GM12878 (cell line): ENCODE measurements around the gene SCYGR5. TPM values are rescaled to one million over a fixed set of nuclear protein-coding genes. Genes with fewer than 3 reads are reported as not detected.

ENCODE experiments used
- ATAC-seq: fragments of 200-7000 bp; cut with Tn5 transposase; 3 replicates; pipeline ENCODE4 v1.9.1; 2020; ENCODE audit warnings: mild to moderate bottlenecking, moderate library complexity
- BruUV-seq: library from RNA; stranded (reverse); fragments of 400-500 nt; replicated peaks from 2 replicates; lab custom pipeline; 2021; lab: Mats Ljungman, UMichigan
- CTCF ChIA-PET: fragments of 300-600 bp; sonication (Branson Sonifier 250); formaldehyde crosslinking; extraction: SDS; loops from one replicate; lab custom pipeline; 2021; ENCODE audit warnings: inconsistent platforms; lab: Yijun Ruan, JAX
- POLR2A ChIA-PET: fragments of 350-600 bp; formaldehyde crosslinking; extraction: SDS; loops from one replicate; lab custom pipeline; 2021; ENCODE audit warnings: inconsistent platforms; lab: Charles Lee
- RAD21 ChIA-PET: fragments of 300-600 bp; sonication (Branson Sonifier 250); formaldehyde crosslinking; loops from one replicate; lab custom pipeline; 2023; ENCODE audit warnings: antibody characterized with exemption; ENCODE audit not compliant: unreplicated experiment; lab: Charles Lee
- SMC1A ChIA-PET: fragments of 300-600 bp; sonication (Branson Sonifier 250); formaldehyde crosslinking; loops from one replicate; lab custom pipeline; 2023; ENCODE audit not compliant: unreplicated experiment, uncharacterized antibody; lab: Charles Lee
- DNase-seq: peaks from one replicate; pipeline ENCODE4 v3.0.0-alpha.2; 2011; ENCODE audit warnings: low read depth, low spot score
- FAIRE-seq: peaks from 3 replicates; lab custom pipeline; 2011; peaks lifted over from hg19 to GRCh38; lab: Jason Lieb, UNC
- H2AFZ ChIP-seq: 2 replicates; pipeline ENCODE4 v1.6.0; 2011; ENCODE audit warnings: low read depth, low read length, control low read depth; ENCODE audit not compliant: control insufficient read depth
- H3K27ac ChIP-seq: 2 replicates; pipeline ENCODE4 v1.5.1; 2011; ENCODE audit warnings: control low read depth; ENCODE audit not compliant: control insufficient read depth, insufficient read depth
- H3K27me3 ChIP-seq, 2 experiments: replicated peaks in 1 of 2; 2 replicates each; pipeline versions ENCODE4 v1.6.0 to v1.6.1; 2011; ENCODE audit warnings: low read length in 1 of 2; ENCODE audit not compliant: control insufficient read depth in 2 of 2, insufficient read depth in 2 of 2
- H3K36me3 ChIP-seq, 2 experiments: 2 replicates each; pipeline ENCODE4 v1.5.1; 2011; ENCODE audit warnings: low read length in 1 of 2; ENCODE audit not compliant: control insufficient read depth in 2 of 2, insufficient read depth in 2 of 2
- H3K4me1 ChIP-seq: 2 replicates; pipeline ENCODE4 v1.6.1; 2011; ENCODE audit warnings: mild to moderate bottlenecking, low read length, moderate library complexity, mixed read lengths; ENCODE audit not compliant: control insufficient read depth, insufficient read depth
- H3K4me2 ChIP-seq: 2 replicates; pipeline ENCODE4 v1.6.0; 2011; ENCODE audit warnings: control low read depth; ENCODE audit not compliant: control insufficient read depth, insufficient read depth
- H3K4me3 ChIP-seq: fragments of 200-600 bp; sonication (generic); 2 replicates; pipeline ENCODE4 v1.5.1; 2016
- H3K79me2 ChIP-seq: 2 replicates; pipeline ENCODE4 v1.6.0; 2011; ENCODE audit warnings: low read length; ENCODE audit not compliant: control insufficient read depth, insufficient read depth
- H3K9ac ChIP-seq: 2 replicates; pipeline ENCODE4 v1.8.0; 2011; ENCODE audit warnings: low read length, control low read depth, mixed read lengths; ENCODE audit not compliant: control insufficient read depth, insufficient read depth
- H3K9me3 ChIP-seq: replicated peaks from 3 replicates; pipeline ENCODE4 v1.5.1; 2011; ENCODE audit warnings: mild to moderate bottlenecking, low read length; ENCODE audit not compliant: control insufficient read depth, insufficient read depth
- H4K20me1 ChIP-seq: 2 replicates; pipeline ENCODE4 v1.6.0; 2011; ENCODE audit not compliant: control insufficient read depth, insufficient read depth
- CHD2 ChIP-seq: IDR thresholded peaks from 2 replicates; pipeline ENCODE4 v1.6.1; 2011; ENCODE audit warnings: low read depth, low read length, improper control_type of control experiment, borderline replicate concordance
- ETV6 ChIP-seq, 2 experiments: fragments of 450-650 bp in 1 of 2; IDR thresholded peaks in 1 of 2; conservative IDR thresholded peaks in 1 of 2; 2 replicates each; pipeline ENCODE4 v1.6.1; 2014; ENCODE audit warnings: antibody characterized with exemption in 1 of 2, borderline replicate concordance in 1 of 2, low read depth in 1 of 2, mild to moderate bottlenecking in 1 of 2, moderate library complexity in 1 of 2
- FOXM1 ChIP-seq: IDR thresholded peaks from 2 replicates; pipeline ENCODE4 v1.6.1; 2012; ENCODE audit warnings: low read depth, mild to moderate bottlenecking, inconsistent platforms, low read length, moderate library complexity
- HCFC1 ChIP-seq: fragments of 150-350 bp; IDR thresholded peaks from 2 replicates; pipeline ENCODE4 v1.6.1; 2014; ENCODE audit warnings: low read length
- HDAC2 ChIP-seq: fragments of 200-600 bp; sonication (generic); IDR thresholded peaks from 2 replicates; pipeline ENCODE4 v1.6.1; 2017
- IKZF1 ChIP-seq: fragments of 450-650 bp; conservative IDR thresholded peaks from 2 replicates; pipeline ENCODE4 v1.6.1; 2017; ENCODE audit warnings: antibody characterized with exemption, mild to moderate bottlenecking
- NR2F1 ChIP-seq: fragments of 450-650 bp; conservative IDR thresholded peaks from 2 replicates; pipeline ENCODE4 v1.6.1; 2017; ENCODE audit warnings: mild to moderate bottlenecking
- POLR2AphosphoS2 ChIP-seq: IDR thresholded peaks from 2 replicates; pipeline ENCODE4 v1.6.1; 2011; ENCODE audit warnings: low read depth, mild to moderate bottlenecking, low read length, improper control_type of control experiment, moderate library complexity
- SIN3A ChIP-seq: IDR thresholded peaks from 2 replicates; pipeline ENCODE4 v1.6.1; 2012; ENCODE audit warnings: low read depth, low read length, improper control_type of control experiment
- SPI1 ChIP-seq: IDR thresholded peaks from 2 replicates; pipeline ENCODE4 v1.6.1; 2011; ENCODE audit warnings: low read depth, mild to moderate bottlenecking, low read length, moderate library complexity, borderline replicate concordance; ENCODE audit not compliant: insufficient read depth
- TARDBP ChIP-seq: IDR thresholded peaks from 2 replicates; pipeline ENCODE4 v1.6.1; 2016; ENCODE audit warnings: borderline replicate concordance
- TCF12 ChIP-seq: IDR thresholded peaks from 2 replicates; pipeline ENCODE4 v1.6.1; 2011; ENCODE audit warnings: low read depth, mild to moderate bottlenecking, low read length
- ZSCAN29 ChIP-seq: fragments of 450-650 bp; IDR thresholded peaks from 2 replicates; pipeline ENCODE4 v1.6.1; 2017; ENCODE audit warnings: mild to moderate bottlenecking, moderate library complexity
- WGBS: methylation state at CpG from one replicate; pipeline ENCODE4 v1.1.6; 2016; ENCODE audit warnings: low lambda C conversion rate; ENCODE audit not compliant: insufficient replicate concordance, insufficient coverage; ENCODE audit errors: missing lambda C conversion rate; 5-methylcytosine and 5-hydroxymethylcytosine counted together
- in situ Hi-C: fragments of 300-500 bp; cut with MboI; formaldehyde crosslinking; loops from 9 replicates; pipeline ENCODE4 v1.14.3; 2018; ENCODE audit warnings: mixed read lengths
- intact Hi-C: fragments of 100-400 bp; cut with micrococcal nuclease; formaldehyde crosslinking; loops from one replicate; pipeline ENCODE4 v1.14.2; 2022; ENCODE audit not compliant: unreplicated experiment
- polyA plus RNA-seq, 11 experiments: library from polyadenylated mRNA; depleted of rRNA in 4 of 11; unstranded in 6 of 11; stranded (reverse) in 5 of 11; fragments of >200 nt; fragmentation: Nextera tagmentation in 4 of 11; fragmentation: Illumina TruSeq in 1 of 11; extraction: Ambion mirVana in 4 of 11; extraction: Trizol in 1 of 11; gene quantifications; 1 replicate in 1 of 11; 2 replicates in 10 of 11; pipeline versions ENCODE4 v1.2.1 to v1.2.3, GENCODE V29; 2011 to 2016; ENCODE audit warnings: inconsistent platforms in 2 of 11, missing spikeins in 2 of 11, low read depth in 1 of 11
- total RNA-seq, 4 experiments: library from RNA; depleted of rRNA in 3 of 4; stranded (reverse); fragments of >200 nt in 3 of 4; fragmentation: Illumina TruSeq in 1 of 4; extraction: Trizol in 1 of 4; gene quantifications; 2 replicates each; pipeline versions ENCODE4 v1.2.1 to v1.2.3, GENCODE V29; 2013 to 2021
- TF ChIP-seq, protein P1 (sequence below): IDR thresholded peaks from 2 replicates; pipeline ENCODE4 v1.6.1; 2012; ENCODE audit warnings: low read depth, low read length, improper control_type of control experiment
- TF ChIP-seq, protein P2 (sequence below): fragments of 450-650 bp; IDR thresholded peaks from 2 replicates; pipeline ENCODE4 v1.6.1; 2016; ENCODE audit warnings: mild to moderate bottlenecking
- TF ChIP-seq, protein P3 (sequence below): fragments of 450-650 bp; formaldehyde crosslinking; IDR thresholded peaks from 2 replicates; pipeline ENCODE4 v1.4.0; 2020; ENCODE audit warnings: mild to moderate bottlenecking, moderate library complexity
- TF ChIP-seq, protein P4 (sequence below): IDR thresholded peaks from 2 replicates; pipeline ENCODE4 v1.6.1; 2011; ENCODE audit warnings: low read depth, low read length, improper control_type of control experiment, borderline replicate concordance

The SCYGR5 gene
- total and polyA plus RNA-seq, 10 of the 15 experiments (the other 5 are each of a cell fraction or from before 2014, with no cell fraction given): not detected

DNA sequence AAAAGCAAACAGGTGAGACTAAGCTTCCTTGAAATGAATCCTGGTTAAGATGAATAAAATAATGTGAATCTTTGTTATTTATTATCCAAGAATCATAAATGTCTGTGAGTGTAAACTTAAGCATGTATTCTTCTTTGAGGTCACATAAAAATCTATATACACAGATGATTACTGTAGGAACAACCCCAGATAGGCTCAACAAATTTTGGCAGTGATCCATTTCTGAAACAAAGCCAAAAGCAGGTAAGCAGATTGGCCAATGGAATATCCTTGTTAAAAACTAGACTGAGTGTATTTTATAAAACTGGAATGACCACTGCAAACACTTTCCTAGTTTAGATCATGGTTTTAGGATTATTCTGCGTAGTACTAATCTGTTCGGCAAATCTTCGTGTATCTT is 11.3 kb downstream of the SCYGR5 start:
- ATAC-seq (no peak), FAIRE-seq (no peak), DNase-seq (no peak)
- ChIA-PET SMC1A (no interaction called here), RAD21 (no interaction called here), POLR2A (no interaction called here), CTCF (no interaction called here)
- Histone ChIP-seq H3K4me3 (no peak overlapping the region), H3K27ac (no peak overlapping the region), H2AFZ (no peak overlapping the region), H4K20me1 (no peaks in the 10 kb centered on the region), H3K36me3 (no peaks in the 10 kb centered on the region), H3K4me1 (no peaks in the 10 kb centered on the region), H3K9me3 (no peaks in the 10 kb centered on the region; the same call in 2 of the 3 replicates), H3K9ac (no peak overlapping the region), H3K4me2 (no peak overlapping the region), H3K27me3 (no peaks in the 10 kb centered on the region), H3K79me2 (no peaks in the 10 kb centered on the region)
- BruUV-seq: no TSS peak
- in situ Hi-C loops (no loop called here), intact Hi-C loops (no loop called here)
- WGBS: 95% methylated on average over 3 of the region's 3 CpGs
- TF ChIP-seq, protein P1, sequence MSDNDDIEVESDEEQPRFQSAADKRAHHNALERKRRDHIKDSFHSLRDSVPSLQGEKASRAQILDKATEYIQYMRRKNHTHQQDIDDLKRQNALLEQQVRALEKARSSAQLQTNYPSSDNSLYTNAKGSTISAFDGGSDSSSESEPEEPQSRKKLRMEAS: no peak
- TF ChIP-seq HDAC2: no peak
- TF ChIP-seq TARDBP: no peak
- TF ChIP-seq, protein P2, sequence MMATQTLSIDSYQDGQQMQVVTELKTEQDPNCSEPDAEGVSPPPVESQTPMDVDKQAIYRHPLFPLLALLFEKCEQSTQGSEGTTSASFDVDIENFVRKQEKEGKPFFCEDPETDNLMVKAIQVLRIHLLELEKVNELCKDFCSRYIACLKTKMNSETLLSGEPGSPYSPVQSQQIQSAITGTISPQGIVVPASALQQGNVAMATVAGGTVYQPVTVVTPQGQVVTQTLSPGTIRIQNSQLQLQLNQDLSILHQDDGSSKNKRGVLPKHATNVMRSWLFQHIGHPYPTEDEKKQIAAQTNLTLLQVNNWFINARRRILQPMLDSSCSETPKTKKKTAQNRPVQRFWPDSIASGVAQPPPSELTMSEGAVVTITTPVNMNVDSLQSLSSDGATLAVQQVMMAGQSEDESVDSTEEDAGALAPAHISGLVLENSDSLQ: no peak
- TF ChIP-seq, protein P3, sequence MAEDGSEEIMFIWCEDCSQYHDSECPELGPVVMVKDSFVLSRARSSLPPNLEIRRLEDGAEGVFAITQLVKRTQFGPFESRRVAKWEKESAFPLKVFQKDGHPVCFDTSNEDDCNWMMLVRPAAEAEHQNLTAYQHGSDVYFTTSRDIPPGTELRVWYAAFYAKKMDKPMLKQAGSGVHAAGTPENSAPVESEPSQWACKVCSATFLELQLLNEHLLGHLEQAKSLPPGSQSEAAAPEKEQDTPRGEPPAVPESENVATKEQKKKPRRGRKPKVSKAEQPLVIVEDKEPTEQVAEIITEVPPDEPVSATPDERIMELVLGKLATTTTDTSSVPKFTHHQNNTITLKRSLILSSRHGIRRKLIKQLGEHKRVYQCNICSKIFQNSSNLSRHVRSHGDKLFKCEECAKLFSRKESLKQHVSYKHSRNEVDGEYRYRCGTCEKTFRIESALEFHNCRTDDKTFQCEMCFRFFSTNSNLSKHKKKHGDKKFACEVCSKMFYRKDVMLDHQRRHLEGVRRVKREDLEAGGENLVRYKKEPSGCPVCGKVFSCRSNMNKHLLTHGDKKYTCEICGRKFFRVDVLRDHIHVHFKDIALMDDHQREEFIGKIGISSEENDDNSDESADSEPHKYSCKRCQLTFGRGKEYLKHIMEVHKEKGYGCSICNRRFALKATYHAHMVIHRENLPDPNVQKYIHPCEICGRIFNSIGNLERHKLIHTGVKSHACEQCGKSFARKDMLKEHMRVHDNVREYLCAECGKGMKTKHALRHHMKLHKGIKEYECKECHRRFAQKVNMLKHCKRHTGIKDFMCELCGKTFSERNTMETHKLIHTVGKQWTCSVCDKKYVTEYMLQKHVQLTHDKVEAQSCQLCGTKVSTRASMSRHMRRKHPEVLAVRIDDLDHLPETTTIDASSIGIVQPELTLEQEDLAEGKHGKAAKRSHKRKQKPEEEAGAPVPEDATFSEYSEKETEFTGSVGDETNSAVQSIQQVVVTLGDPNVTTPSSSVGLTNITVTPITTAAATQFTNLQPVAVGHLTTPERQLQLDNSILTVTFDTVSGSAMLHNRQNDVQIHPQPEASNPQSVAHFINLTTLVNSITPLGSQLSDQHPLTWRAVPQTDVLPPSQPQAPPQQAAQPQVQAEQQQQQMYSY (CRISPR knock-in tag): no peak
- no peak for TF ChIP-seq NR2F1
- TF ChIP-seq, protein P4, sequence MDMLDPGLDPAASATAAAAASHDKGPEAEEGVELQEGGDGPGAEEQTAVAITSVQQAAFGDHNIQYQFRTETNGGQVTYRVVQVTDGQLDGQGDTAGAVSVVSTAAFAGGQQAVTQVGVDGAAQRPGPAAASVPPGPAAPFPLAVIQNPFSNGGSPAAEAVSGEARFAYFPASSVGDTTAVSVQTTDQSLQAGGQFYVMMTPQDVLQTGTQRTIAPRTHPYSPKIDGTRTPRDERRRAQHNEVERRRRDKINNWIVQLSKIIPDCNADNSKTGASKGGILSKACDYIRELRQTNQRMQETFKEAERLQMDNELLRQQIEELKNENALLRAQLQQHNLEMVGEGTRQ: no peak
- TF ChIP-seq CHD2: no peak
- no peak for TF ChIP-seq TCF12
- TF ChIP-seq POLR2AphosphoS2: no peak
- no peak for TF ChIP-seq ZSCAN29
- TF ChIP-seq HCFC1: no peak
- TF ChIP-seq ETV6 (conservative IDR thresholded peaks at IDR 0.05 in 1 of 2, IDR thresholded peaks at IDR 0.05 in 1 of 2; ENCODE audit: borderline replicate concordance in 1 of 2, low read depth in 1 of 2): no peak
- TF ChIP-seq SIN3A: no peak
- no peak for TF ChIP-seq IKZF1
- TF ChIP-seq SPI1: no peak
- no peak for TF ChIP-seq FOXM1
